HFF-Myc (cell line): ENCODE results near the gene CYP17A1.

Experiments
- DNase-seq: peaks from one replicate; pipeline ENCODE4 v3.0.0-alpha.2; 2011; ENCODE audit warnings: low read depth; ENCODE audit errors: extremely low read depth
- H3K4me3 ChIP-seq: replicated peaks from 2 replicates; pipeline ENCODE4 v1.5.1; 2011; ENCODE audit warnings: low read depth, mild to moderate bottlenecking, control low read depth, low read length
- CTCF ChIP-seq: IDR thresholded peaks from 2 replicates; pipeline ENCODE4 v1.5.1; 2012; ENCODE audit warnings: mild to moderate bottlenecking, low read depth, low read length, control low read depth; ENCODE audit errors: missing control alignments

CYP17A1 gene

GRCh38 chr10:102795453-102796406, 41.5 kb downstream of the CYP17A1 start:
- no peak overlapping the region for H3K4me3 ChIP-seq
- no peak for DNase-seq
- no peak for TF ChIP-seq CTCF

- H3K4me3 ChIP-seq: no peak overlapping the region
- no peak for TF ChIP-seq CTCF
- no peak for DNase-seq
These were observed 45.3 kb downstream of the CYP17A1 start for GRCh38 chr10:102791754-102792395.

GRCh38 chr10:102785818-102786217, 51.4 kb downstream of the CYP17A1 start:
- TF ChIP-seq CTCF: no peak
- no peak overlapping the region for H3K4me3 ChIP-seq
- no peak for DNase-seq

- DNase-seq: no peak
- no peak overlapping the region for H3K4me3 ChIP-seq
- no peak for TF ChIP-seq CTCF
These were observed 53.6 kb downstream of the CYP17A1 start for GRCh38 chr10:102783568-102783967.

GRCh38 chr10:102782673-102783551, 54.3 kb downstream of the CYP17A1 start:
- H3K4me3 ChIP-seq: no peak overlapping the region
- DNase-seq: no peak
- TF ChIP-seq CTCF: no peak

GRCh38 chr10:102781921-102782557, 55.2 kb downstream of the CYP17A1 start:
- TF ChIP-seq CTCF: no peak

More at GRCh38 chr10:102781921-102782557, 55.2 kb downstream of the CYP17A1 start:
- no peak for DNase-seq
- no peak overlapping the region for H3K4me3 ChIP-seq
